OCI-LY7 (cell line): ENCODE data around the gene SYNM. TPM values are rescaled to one million over a fixed set of nuclear protein-coding genes. Genes with fewer than 3 reads are reported as not detected.

Experiments used
- BruUV-seq: library from RNA; stranded (reverse); fragments of 400-500 nt; replicated peaks from 2 replicates; lab custom pipeline; 2021; lab: Mats Ljungman, UMichigan
- CTCF ChIA-PET: fragments of 300-600 bp; sonication (Branson Sonifier 250); formaldehyde crosslinking; loops from one replicate; lab custom pipeline; 2022; ENCODE audit warnings: antibody characterized with exemption; ENCODE audit not compliant: unreplicated experiment; lab: Charles Lee
- POLR2A ChIA-PET: fragments of 300-600 bp; sonication (Branson Sonifier 250); formaldehyde crosslinking; loops from one replicate; lab custom pipeline; 2022; ENCODE audit warnings: antibody characterized with exemption; lab: Charles Lee
- DNase-seq: peaks from one replicate; pipeline ENCODE4 v3.0.0-alpha.2; 2015; ENCODE audit warnings: low spot score
- H2AFZ ChIP-seq: fragments of 200-600 bp; sonication (generic), shearing (Covaris generic); 2 replicates; pipeline ENCODE4 v1.6.1; 2014; ENCODE audit warnings: mild to moderate bottlenecking, antibody characterized with exemption, low read length, moderate library complexity
- H3K27ac ChIP-seq: fragments of 200-600 bp; sonication (generic); 2 replicates; pipeline ENCODE4 v1.5.1; 2014; ENCODE audit warnings: mixed run types, low read depth, mild to moderate bottlenecking, moderate library complexity, low read length, inconsistent platforms; ENCODE audit not compliant: poor library complexity, severe bottlenecking
- H3K36me3 ChIP-seq: fragments of 200-600 bp; sonication (generic); 2 replicates; pipeline ENCODE4 v1.6.1; 2014; ENCODE audit warnings: mild to moderate bottlenecking, antibody characterized with exemption, low read length, moderate library complexity, mixed read lengths; ENCODE audit not compliant: insufficient read depth
- H3K4me1 ChIP-seq: fragments of 200-600 bp; sonication (generic); 2 replicates; pipeline ENCODE4 v1.5.1; 2014; ENCODE audit warnings: mild to moderate bottlenecking, low read length; ENCODE audit not compliant: insufficient read depth, poor library complexity, severe bottlenecking
- H3K4me2 ChIP-seq: fragments of 200-600 bp; sonication (generic); 2 replicates; pipeline ENCODE4 v1.6.1; 2014; ENCODE audit warnings: mild to moderate bottlenecking, low read length
- H3K4me3 ChIP-seq: fragments of 200-600 bp; sonication (generic); 2 replicates; pipeline ENCODE4 v1.5.1; 2014; ENCODE audit warnings: mild to moderate bottlenecking, low read depth, low read length; ENCODE audit not compliant: poor library complexity, severe bottlenecking
- H3K79me2 ChIP-seq: fragments of 200-600 bp; sonication (generic); 2 replicates; pipeline ENCODE4 v1.6.1; 2016; ENCODE audit warnings: low read depth, mild to moderate bottlenecking, low read length, moderate library complexity, mixed read lengths; ENCODE audit not compliant: insufficient read depth
- H3K9me2 ChIP-seq: fragments of 200-600 bp; sonication (generic); 2 replicates; pipeline ENCODE4 v1.6.1; 2016; ENCODE audit warnings: mild to moderate bottlenecking, low read length, mixed read lengths; ENCODE audit not compliant: insufficient read depth
- H3K9me3 ChIP-seq: fragments of 200-600 bp; sonication (generic); 2 replicates; pipeline ENCODE4 v1.6.1; 2014; ENCODE audit warnings: mild to moderate bottlenecking, mixed run types, low read length, mixed read lengths
- H4K20me1 ChIP-seq: fragments of 200-600 bp; sonication (generic); 2 replicates; pipeline ENCODE4 v1.6.1; 2014; ENCODE audit warnings: mild to moderate bottlenecking, antibody characterized with exemption, low read length, moderate library complexity, mixed read lengths; ENCODE audit not compliant: insufficient read depth
- CTCF ChIP-seq: fragments of 200-600 bp; sonication (generic); conservative IDR thresholded peaks from 2 replicates; pipeline ENCODE4 v1.5.1; 2014; ENCODE audit warnings: mild to moderate bottlenecking, antibody characterized with exemption, low read length, moderate library complexity, mixed read lengths
- EZH2phosphoT487 ChIP-seq: fragments of 200-600 bp; sonication (generic); IDR thresholded peaks from 2 replicates; pipeline ENCODE4 v1.6.1; 2018; ENCODE audit warnings: low read depth, borderline replicate concordance, mild to moderate bottlenecking, mixed run types, antibody characterized with exemption, low read length, moderate library complexity, mixed read lengths
- intact Hi-C: fragments of 100-400 bp; cut with micrococcal nuclease; formaldehyde crosslinking; loops from one replicate; pipeline ENCODE4 v1.10.0; 2022; ENCODE audit not compliant: unreplicated experiment
- total RNA-seq, 2 experiments: library from RNA; depleted of rRNA in 1 of 2; stranded (reverse); fragments of >200 nt in 1 of 2; shearing (Covaris generic) in 1 of 2; gene quantifications; 2 replicates each; pipeline ENCODE4 v1.2.3, GENCODE V29; 2014 to 2022

Gene SYNM
- total RNA-seq, 2 experiments from 2014 or later: 0.08 to 0.41 TPM

- H3K4me3 ChIP-seq: no peak overlapping the region
- ChIA-PET CTCF (no interaction called here), POLR2A (interaction anchor here (0.8 kb wide), 1 partner anchor 35 kb away, joined by 4 read pairs; no protein-coding TSS in a partner anchor)
- H2AFZ ChIP-seq: no peak overlapping the region
- H3K9me2 ChIP-seq: no peaks in the 10 kb centered on the region
- no peaks in the 10 kb centered on the region for H3K4me1 ChIP-seq
- H3K36me3 ChIP-seq: no peaks in the 10 kb centered on the region
- no TSS peak for BruUV-seq
- no peak for DNase-seq
- H3K9me3 ChIP-seq: no peaks in the 10 kb centered on the region
- no peak for TF ChIP-seq CTCF
- no peak for TF ChIP-seq EZH2phosphoT487
- no peak overlapping the region for H3K4me2 ChIP-seq
- no peaks in the 10 kb centered on the region for H4K20me1 ChIP-seq
- intact Hi-C loops: no loop called here
- H3K79me2 ChIP-seq: no peaks in the 10 kb centered on the region
- H3K27ac ChIP-seq: no peak overlapping the region
These were observed 12.8 kb downstream of the SYNM start for GRCh38 chr15:99117563-99118257.

- no peaks in the 10 kb centered on the region for H3K79me2 ChIP-seq
- BruUV-seq: no TSS peak
These were observed 13.4 kb downstream of the SYNM start for GRCh38 chr15:99118258-99118632.

GRCh38 chr15:99118801-99119546 lies 14.1 kb downstream of the SYNM start:
- no peak for TF ChIP-seq CTCF
- no peak for TF ChIP-seq EZH2phosphoT487
- Histone ChIP-seq H4K20me1 (no peaks in the 10 kb centered on the region), H3K79me2 (no peaks in the 10 kb centered on the region), H3K36me3 (no peaks in the 10 kb centered on the region), H3K4me1 (no peaks in the 10 kb centered on the region), H3K9me2 (no peaks in the 10 kb centered on the region), H3K27ac (no peak overlapping the region), H2AFZ (no peak overlapping the region), H3K9me3 (no peaks in the 10 kb centered on the region), H3K4me2 (no peak overlapping the region), H3K4me3 (no peak overlapping the region)
- POLR2A ChIA-PET: interaction anchor here (0.6 kb wide), 1 partner anchor 451 kb away, joined by 3 read pairs; no protein-coding TSS in a partner anchor
- CTCF ChIA-PET: no interaction called here
- intact Hi-C loops: no loop called here
- BruUV-seq: no TSS peak
- no peak for DNase-seq

More at GRCh38 chr15:99118258-99118632, 13.4 kb downstream of the SYNM start:
- ChIA-PET POLR2A (no interaction called here), CTCF (no interaction called here)
- intact Hi-C loops: no loop called here
- Histone ChIP-seq H3K36me3 (no peaks in the 10 kb centered on the region), H3K4me1 (no peaks in the 10 kb centered on the region), H3K27ac (no peak overlapping the region), H3K9me3 (no peaks in the 10 kb centered on the region), H3K4me2 (no peak overlapping the region), H2AFZ (no peak overlapping the region), H4K20me1 (no peaks in the 10 kb centered on the region), H3K4me3 (no peak overlapping the region), H3K9me2 (no peaks in the 10 kb centered on the region)
- no peak for TF ChIP-seq EZH2phosphoT487
- no peak for DNase-seq
